DMS53 (cell line): ENCODE results near the gene ESR2.
A peak's percentile ranks its signal among the peaks of the same experiment; 100 is the strongest.

ENCODE experiments used
- DNase-seq: peaks from one replicate; lab custom pipeline; 2025; lab: John Stamatoyannopoulos, UW

The ESR2 gene

GRCh38 chr14:64265222-64265621, 28.9 kb downstream of the ESR2 start:
- DNase-seq = no peak

GRCh38 chr14:64260418-64260817, 33.8 kb downstream of the ESR2 start:
- no peak for DNase-seq

GRCh38 chr14:64255756-64256155, 38.4 kb downstream of the ESR2 start:
- no peak for DNase-seq

- DNase-seq = no peak
Measured at GRCh38 chr14:64253672-64254071, 40.5 kb downstream of the ESR2 start.

- DNase-seq = no peak
Measured at GRCh38 chr14:64249363-64249762, 44.8 kb downstream of the ESR2 start.

- no peak for DNase-seq
Measured at GRCh38 chr14:64248689-64249088, 45.5 kb downstream of the ESR2 start.

GRCh38 chr14:64247195-64247594, 47.0 kb downstream of the ESR2 start:
- DNase-seq = no peak

GRCh38 chr14:64246688-64247087, 47.5 kb downstream of the ESR2 start:
- no peak for DNase-seq

- DNase-seq = no peak
Measured at GRCh38 chr14:64245491-64245890, 48.7 kb downstream of the ESR2 start.

- DNase-seq = no peak
Measured at GRCh38 chr14:64244279-64244678, 49.9 kb downstream of the ESR2 start.

GRCh38 chr14:64238631-64239030, 55.5 kb downstream of the ESR2 start:
- no peak for DNase-seq

- DNase-seq = no peak
Measured at GRCh38 chr14:64238049-64238448, 56.1 kb downstream of the ESR2 start.

GRCh38 chr14:64235652-64236640, 58.2 kb downstream of the ESR2 start:
- DNase-seq = no peak

- peak; percentile 69 for DNase-seq
Measured at GRCh38 chr14:64234877-64235651, 59.1 kb downstream of the ESR2 start.

- no peak for DNase-seq
Measured at GRCh38 chr14:64233531-64234190, 60.5 kb downstream of the ESR2 start.

- no peak for DNase-seq
Measured at GRCh38 chr14:64232944-64233343, 61.2 kb downstream of the ESR2 start.

GRCh38 chr14:64232095-64232838, 61.9 kb downstream of the ESR2 start:
- no peak for DNase-seq

GRCh38 chr14:64229489-64229888, 64.7 kb downstream of the ESR2 start:
- DNase-seq = no peak

GRCh38 chr14:64227856-64228255, 66.3 kb downstream of the ESR2 start:
- no peak for DNase-seq

- no peak for DNase-seq
Measured at GRCh38 chr14:64225151-64225757, 68.9 kb downstream of the ESR2 start.

- DNase-seq = no peak
Measured at GRCh38 chr14:64221391-64222003, 72.7 kb downstream of the ESR2 start.
